GM23338 (cell line): ENCODE data around the gene CELF4. TPM values are rescaled to one million over a fixed set of nuclear protein-coding genes. Genes with fewer than 3 reads are reported as not detected.

Experiments used
- ATAC-seq: fragments of 200-7000 bp; cut with Tn5 transposase; 3 replicates; pipeline ENCODE4 v1.9.1; 2020
- DNase-seq: peaks from one replicate; pipeline ENCODE4 v3.0.0-alpha.2; 2015; ENCODE audit warnings: low spot score
- H2AFZ ChIP-seq: fragments of 200-600 bp; sonication (generic); 2 replicates; pipeline ENCODE4 v1.8.0; 2016; ENCODE audit warnings: antibody characterized with exemption, mild to moderate bottlenecking, moderate library complexity
- H3F3A ChIP-seq: fragments of 200-600 bp; sonication (generic); replicated peaks from 2 replicates; pipeline ENCODE4 v1.8.0; 2017; ENCODE audit warnings: antibody characterized with exemption, mixed run types, low read depth
- H3K27ac ChIP-seq: fragments of 200-600 bp; sonication (generic); 2 replicates; pipeline ENCODE4 v1.6.1; 2016; ENCODE audit warnings: low read depth
- H3K27me3 ChIP-seq: fragments of 200-600 bp; sonication (generic); 2 replicates; pipeline ENCODE4 v1.8.0; 2016; ENCODE audit warnings: mild to moderate bottlenecking, mixed run types, moderate library complexity; ENCODE audit not compliant: insufficient read depth
- H3K36me3 ChIP-seq: fragments of 200-600 bp; sonication (generic); 2 replicates; pipeline ENCODE4 v1.8.0; 2016; ENCODE audit warnings: mild to moderate bottlenecking; ENCODE audit not compliant: insufficient read depth
- H3K4me1 ChIP-seq: fragments of 200-600 bp; sonication (generic); 2 replicates; pipeline ENCODE4 v1.8.0; 2016; ENCODE audit warnings: mild to moderate bottlenecking, moderate library complexity; ENCODE audit not compliant: insufficient read depth
- H3K4me2 ChIP-seq: fragments of 200-600 bp; sonication (generic); 2 replicates; pipeline ENCODE4 v1.7.1; 2017; ENCODE audit warnings: mixed run types
- H3K4me3 ChIP-seq: fragments of 200-600 bp; sonication (generic); 2 replicates; pipeline ENCODE4 v1.6.1; 2016; ENCODE audit warnings: mixed run types
- H3K79me2 ChIP-seq: fragments of 200-600 bp; sonication (generic); replicated peaks from 2 replicates; pipeline ENCODE4 v1.8.0; 2017; ENCODE audit warnings: mild to moderate bottlenecking; ENCODE audit not compliant: insufficient read depth
- H3K9me2 ChIP-seq: fragments of 200-600 bp; sonication (generic); 2 replicates; pipeline ENCODE4 v1.8.0; 2017; ENCODE audit not compliant: insufficient read depth
- H4K20me1 ChIP-seq: fragments of 200-600 bp; sonication (generic); replicated peaks from 2 replicates; pipeline ENCODE4 v1.8.0; 2017; ENCODE audit warnings: mild to moderate bottlenecking; ENCODE audit not compliant: insufficient read depth
- H3K27ac Mint-ChIP-seq: 2 replicates; pipeline ENCODE4 v1.8.0; 2020; ENCODE audit warnings: inconsistent platforms, mild to moderate bottlenecking, moderate library complexity, mixed read lengths
- H3K27me3 Mint-ChIP-seq: 3 replicates; pipeline ENCODE4 v1.8.0; 2022; ENCODE audit warnings: low read depth, mild to moderate bottlenecking, moderate library complexity, mixed read lengths, inconsistent platforms; ENCODE audit not compliant: insufficient read depth, poor library complexity
- H3K36me3 Mint-ChIP-seq: 3 replicates; pipeline ENCODE4 v1.8.0; 2021; ENCODE audit warnings: low read depth, mild to moderate bottlenecking, inconsistent platforms, moderate library complexity, mixed read lengths
- H3K4me1 Mint-ChIP-seq: 3 replicates; pipeline ENCODE4 v1.8.0; 2020; ENCODE audit warnings: mild to moderate bottlenecking, inconsistent platforms, mixed read lengths
- H3K4me3 Mint-ChIP-seq: 3 replicates; pipeline ENCODE4 v1.8.0; 2021; ENCODE audit warnings: moderate library complexity, mild to moderate bottlenecking, inconsistent platforms, mixed read lengths
- H3K9me3 Mint-ChIP-seq: 3 replicates; pipeline ENCODE4 v1.8.0; 2020; ENCODE audit warnings: moderate library complexity, mild to moderate bottlenecking, inconsistent platforms, mixed read lengths
- CREB1 ChIP-seq: fragments of 250-450 bp; sonication (Bioruptor Pico); IDR thresholded peaks from 2 replicates; pipeline ENCODE4 v1.5.0; 2020; ENCODE audit warnings: low read depth, mild to moderate bottlenecking, moderate library complexity
- EZH2 ChIP-seq: fragments of 200-600 bp; sonication (generic); IDR thresholded peaks from one replicate; pipeline ENCODE4 v1.8.0; 2017; ENCODE audit warnings: antibody characterized with exemption, mild to moderate bottlenecking, low read depth; ENCODE audit not compliant: unreplicated experiment
- JUNB ChIP-seq: IDR thresholded peaks from one replicate; pipeline ENCODE4 v1.6.1; 2016; ENCODE audit warnings: antibody characterized with exemption; ENCODE audit not compliant: unreplicated experiment
- NANOG ChIP-seq: IDR thresholded peaks from 2 replicates; pipeline ENCODE4 v1.6.1; 2016; ENCODE audit warnings: antibody characterized with exemption, borderline replicate concordance
- POLR2AphosphoS5 ChIP-seq: IDR thresholded peaks from 2 replicates; pipeline ENCODE4 v1.6.1; 2016; ENCODE audit warnings: antibody characterized with exemption, low read depth
- ZNF331 ChIP-seq: fragments of 250-450 bp; sonication (Bioruptor Pico); IDR thresholded peaks from 2 replicates; pipeline ENCODE4 v1.5.0; 2020; ENCODE audit warnings: low read depth, mild to moderate bottlenecking, moderate library complexity
- ZNF462 ChIP-seq: fragments of 250-450 bp; sonication (Bioruptor Pico); IDR thresholded peaks from 2 replicates; pipeline ENCODE4 v1.5.0; 2020; ENCODE audit warnings: mild to moderate bottlenecking, moderate library complexity
- polyA plus RNA-seq: library from polyadenylated mRNA; unstranded; fragments of >200 nt; fragmentation: Nextera tagmentation; extraction: Ambion mirVana; gene quantifications from 2 replicates; pipeline ENCODE4 v1.2.1, GENCODE V29; 2016
- total RNA-seq: library from RNA; depleted of rRNA; stranded (reverse); fragments of >200 nt; shearing (Covaris generic); gene quantifications from 2 replicates; pipeline ENCODE4 v1.2.3, GENCODE V29; 2014
- TF ChIP-seq, protein P1 (sequence below): IDR thresholded peaks from 2 replicates; pipeline ENCODE4 v1.6.1; 2016; ENCODE audit warnings: antibody characterized with exemption
- TF ChIP-seq, protein P2 (sequence below): IDR thresholded peaks from one replicate; pipeline ENCODE4 v1.6.1; 2018; ENCODE audit warnings: antibody characterized with exemption; ENCODE audit not compliant: unreplicated experiment
- TF ChIP-seq, protein P3 (sequence below), 2 experiments: fragments of 200-600 bp in 1 of 2; sonication (generic) in 1 of 2; conservative IDR thresholded peaks; 2 replicates each; pipeline versions ENCODE4 v1.5.1 to v1.6.1; 2016 to 2017; ENCODE audit warnings: antibody characterized with exemption in 2 of 2, low read depth in 2 of 2, mild to moderate bottlenecking in 2 of 2, moderate library complexity in 1 of 2

CELF4 gene
- total and polyA plus RNA-seq, 2 experiments from 2014 or later = 2.6 to 6.7 TPM

- Mint-ChIP-seq H3K4me3 (no peak overlapping the region), H3K27me3 (peaks cover 4% of the 10 kb centered on the region), H3K4me1 (no peaks in the 10 kb centered on the region; the same call in 2 of the 3 replicates), H3K27ac (no peak overlapping the region), H3K36me3 (no peaks in the 10 kb centered on the region), H3K9me3 (no peaks in the 10 kb centered on the region)
- Histone ChIP-seq H3K4me3 (no peak overlapping the region), H3K36me3 (no peaks in the 10 kb centered on the region), H4K20me1 (no peaks in the 10 kb centered on the region), H2AFZ (no peak overlapping the region), H3K4me1 (no peaks in the 10 kb centered on the region), H3K27me3 (no peaks in the 10 kb centered on the region), H3K4me2 (no peak overlapping the region), H3K27ac (no peak overlapping the region), H3K9me2 (no peaks in the 10 kb centered on the region), H3F3A (no peaks in the 10 kb centered on the region), H3K79me2 (no peaks in the 10 kb centered on the region)
- ATAC-seq (no peak), DNase-seq (no peak)
- TF ChIP-seq CREB1 (CRISPR knock-in tag) = no peak
- TF ChIP-seq, protein P1, sequence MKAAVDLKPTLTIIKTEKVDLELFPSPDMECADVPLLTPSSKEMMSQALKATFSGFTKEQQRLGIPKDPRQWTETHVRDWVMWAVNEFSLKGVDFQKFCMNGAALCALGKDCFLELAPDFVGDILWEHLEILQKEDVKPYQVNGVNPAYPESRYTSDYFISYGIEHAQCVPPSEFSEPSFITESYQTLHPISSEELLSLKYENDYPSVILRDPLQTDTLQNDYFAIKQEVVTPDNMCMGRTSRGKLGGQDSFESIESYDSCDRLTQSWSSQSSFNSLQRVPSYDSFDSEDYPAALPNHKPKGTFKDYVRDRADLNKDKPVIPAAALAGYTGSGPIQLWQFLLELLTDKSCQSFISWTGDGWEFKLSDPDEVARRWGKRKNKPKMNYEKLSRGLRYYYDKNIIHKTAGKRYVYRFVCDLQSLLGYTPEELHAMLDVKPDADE = no peak
- TF ChIP-seq JUNB = no peak
- TF ChIP-seq ZNF462 (CRISPR knock-in tag) = no peak
- no peak for TF ChIP-seq EZH2
- TF ChIP-seq ZNF331 (CRISPR knock-in tag) = no peak
- no peak for TF ChIP-seq POLR2AphosphoS5
- TF ChIP-seq, protein P2, sequence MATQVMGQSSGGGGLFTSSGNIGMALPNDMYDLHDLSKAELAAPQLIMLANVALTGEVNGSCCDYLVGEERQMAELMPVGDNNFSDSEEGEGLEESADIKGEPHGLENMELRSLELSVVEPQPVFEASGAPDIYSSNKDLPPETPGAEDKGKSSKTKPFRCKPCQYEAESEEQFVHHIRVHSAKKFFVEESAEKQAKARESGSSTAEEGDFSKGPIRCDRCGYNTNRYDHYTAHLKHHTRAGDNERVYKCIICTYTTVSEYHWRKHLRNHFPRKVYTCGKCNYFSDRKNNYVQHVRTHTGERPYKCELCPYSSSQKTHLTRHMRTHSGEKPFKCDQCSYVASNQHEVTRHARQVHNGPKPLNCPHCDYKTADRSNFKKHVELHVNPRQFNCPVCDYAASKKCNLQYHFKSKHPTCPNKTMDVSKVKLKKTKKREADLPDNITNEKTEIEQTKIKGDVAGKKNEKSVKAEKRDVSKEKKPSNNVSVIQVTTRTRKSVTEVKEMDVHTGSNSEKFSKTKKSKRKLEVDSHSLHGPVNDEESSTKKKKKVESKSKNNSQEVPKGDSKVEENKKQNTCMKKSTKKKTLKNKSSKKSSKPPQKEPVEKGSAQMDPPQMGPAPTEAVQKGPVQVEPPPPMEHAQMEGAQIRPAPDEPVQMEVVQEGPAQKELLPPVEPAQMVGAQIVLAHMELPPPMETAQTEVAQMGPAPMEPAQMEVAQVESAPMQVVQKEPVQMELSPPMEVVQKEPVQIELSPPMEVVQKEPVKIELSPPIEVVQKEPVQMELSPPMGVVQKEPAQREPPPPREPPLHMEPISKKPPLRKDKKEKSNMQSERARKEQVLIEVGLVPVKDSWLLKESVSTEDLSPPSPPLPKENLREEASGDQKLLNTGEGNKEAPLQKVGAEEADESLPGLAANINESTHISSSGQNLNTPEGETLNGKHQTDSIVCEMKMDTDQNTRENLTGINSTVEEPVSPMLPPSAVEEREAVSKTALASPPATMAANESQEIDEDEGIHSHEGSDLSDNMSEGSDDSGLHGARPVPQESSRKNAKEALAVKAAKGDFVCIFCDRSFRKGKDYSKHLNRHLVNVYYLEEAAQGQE = no peak
- TF ChIP-seq, protein P3, sequence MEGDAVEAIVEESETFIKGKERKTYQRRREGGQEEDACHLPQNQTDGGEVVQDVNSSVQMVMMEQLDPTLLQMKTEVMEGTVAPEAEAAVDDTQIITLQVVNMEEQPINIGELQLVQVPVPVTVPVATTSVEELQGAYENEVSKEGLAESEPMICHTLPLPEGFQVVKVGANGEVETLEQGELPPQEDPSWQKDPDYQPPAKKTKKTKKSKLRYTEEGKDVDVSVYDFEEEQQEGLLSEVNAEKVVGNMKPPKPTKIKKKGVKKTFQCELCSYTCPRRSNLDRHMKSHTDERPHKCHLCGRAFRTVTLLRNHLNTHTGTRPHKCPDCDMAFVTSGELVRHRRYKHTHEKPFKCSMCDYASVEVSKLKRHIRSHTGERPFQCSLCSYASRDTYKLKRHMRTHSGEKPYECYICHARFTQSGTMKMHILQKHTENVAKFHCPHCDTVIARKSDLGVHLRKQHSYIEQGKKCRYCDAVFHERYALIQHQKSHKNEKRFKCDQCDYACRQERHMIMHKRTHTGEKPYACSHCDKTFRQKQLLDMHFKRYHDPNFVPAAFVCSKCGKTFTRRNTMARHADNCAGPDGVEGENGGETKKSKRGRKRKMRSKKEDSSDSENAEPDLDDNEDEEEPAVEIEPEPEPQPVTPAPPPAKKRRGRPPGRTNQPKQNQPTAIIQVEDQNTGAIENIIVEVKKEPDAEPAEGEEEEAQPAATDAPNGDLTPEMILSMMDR (conservative IDR thresholded peaks at IDR 0.05; ENCODE audit: low read depth in 2 of 2) = no peak
- TF ChIP-seq NANOG = no peak
These were observed 334.3 kb downstream of the CELF4 start for GRCh38 chr18:37231251-37231650.
